HT1080 (cell line): ENCODE data around the gene WASHC4. TPM values are rescaled to one million over a fixed set of nuclear protein-coding genes. Genes with fewer than 3 reads are reported as not detected.

Source experiments
- DNase-seq: peaks from one replicate; pipeline ENCODE4 v3.0.0-alpha.2; 2015; ENCODE audit warnings: low read depth
- total RNA-seq: library from RNA; depleted of rRNA; stranded (reverse); fragments of >200 nt; shearing (Covaris generic); gene quantifications from 2 replicates; pipeline ENCODE4 v1.2.3, GENCODE V29; 2014; rRNA removed

WASHC4 gene
- total RNA-seq, 1 experiment from 2014 or later, result 37.4 TPM

DNA sequence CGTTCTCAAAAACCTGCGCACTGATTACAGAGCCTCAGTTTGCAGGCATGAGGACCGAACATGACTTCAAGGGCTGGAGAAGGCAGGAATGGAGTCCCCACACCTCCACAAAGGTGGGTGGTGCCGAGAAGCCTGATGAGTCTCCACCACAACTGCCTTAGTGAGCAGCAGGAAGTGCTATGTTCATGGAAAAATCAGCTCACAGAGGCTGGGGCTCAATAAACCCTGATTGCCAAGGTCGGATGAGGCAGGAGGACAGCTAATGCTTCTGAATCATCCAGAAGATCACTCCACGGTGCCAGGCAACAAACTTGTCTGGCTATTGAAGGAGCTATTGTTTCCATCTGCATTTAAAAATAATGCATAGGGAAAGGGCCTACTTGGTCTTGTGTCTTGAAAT lies 97.4 kb downstream of the WASHC4 start:
- peak; percentile 87 for DNase-seq

DNA sequence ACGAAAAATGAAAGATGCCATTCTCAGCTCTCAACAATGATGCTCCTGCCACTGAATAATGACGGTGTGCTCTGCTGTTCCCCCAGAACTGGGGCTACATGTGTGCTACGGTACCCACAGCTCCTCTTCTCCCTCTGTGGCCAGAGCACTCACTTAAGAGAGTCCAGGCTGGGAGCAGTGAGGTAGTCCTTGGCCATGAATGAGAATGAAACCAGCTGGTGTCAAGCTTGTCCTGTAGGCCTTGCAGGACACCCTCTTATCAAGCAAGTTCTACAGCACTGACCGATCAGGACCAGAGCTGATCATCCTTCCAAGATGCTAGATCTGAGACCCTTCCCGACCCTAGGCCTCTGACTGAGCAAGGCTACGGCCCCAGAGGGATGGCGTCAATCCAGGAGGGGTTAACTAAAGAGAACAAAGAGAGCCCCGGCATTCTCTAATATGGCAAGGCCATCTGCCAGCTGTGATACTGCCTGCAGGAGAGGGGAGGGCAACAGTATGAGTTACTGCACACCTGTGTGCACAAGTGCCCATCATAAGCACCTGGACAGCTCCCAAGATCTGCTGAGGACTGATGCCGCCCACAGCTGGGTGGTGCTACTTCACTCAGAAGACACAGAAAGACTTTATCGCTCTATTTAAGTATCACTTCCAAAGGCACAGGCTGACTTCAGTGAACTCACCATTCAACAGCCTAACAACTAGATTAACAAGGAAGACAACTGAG lies 98.0 kb downstream of the WASHC4 start:
- DNase-seq, result no peak

DNA sequence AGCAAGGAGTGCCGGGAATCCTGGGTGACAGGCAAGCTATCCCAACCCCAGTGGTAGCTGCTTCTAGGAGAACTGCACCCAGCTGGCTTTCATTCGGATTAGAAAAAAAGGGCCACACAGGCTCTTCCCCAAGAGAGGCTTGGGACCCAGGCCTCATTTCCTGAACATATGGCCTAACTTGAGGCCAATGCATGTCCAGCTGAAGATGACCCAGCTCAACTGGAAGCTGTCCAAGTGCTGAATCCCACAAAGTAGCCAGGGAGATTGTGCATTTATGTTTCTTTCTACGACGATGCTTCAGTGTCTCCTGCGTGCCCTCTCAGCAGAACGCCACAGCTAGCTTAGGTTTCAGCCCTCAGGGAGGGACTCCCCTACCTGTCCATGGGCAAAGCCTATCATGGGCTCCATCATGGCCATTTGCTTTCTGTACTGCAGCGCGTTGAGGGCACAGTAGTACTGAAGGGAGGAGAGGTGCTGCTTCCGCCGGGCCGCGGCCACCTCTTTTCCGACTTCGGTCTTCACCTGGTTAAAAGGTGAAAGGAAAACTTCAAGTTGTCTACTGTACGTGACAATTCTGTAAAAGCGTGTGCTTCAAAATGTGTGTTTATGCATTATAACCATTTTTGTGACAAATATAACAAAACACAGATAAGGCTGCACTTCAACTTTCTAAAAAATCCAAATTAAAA lies 99.3 kb downstream of the WASHC4 start:
- DNase-seq, result no peak

DNA sequence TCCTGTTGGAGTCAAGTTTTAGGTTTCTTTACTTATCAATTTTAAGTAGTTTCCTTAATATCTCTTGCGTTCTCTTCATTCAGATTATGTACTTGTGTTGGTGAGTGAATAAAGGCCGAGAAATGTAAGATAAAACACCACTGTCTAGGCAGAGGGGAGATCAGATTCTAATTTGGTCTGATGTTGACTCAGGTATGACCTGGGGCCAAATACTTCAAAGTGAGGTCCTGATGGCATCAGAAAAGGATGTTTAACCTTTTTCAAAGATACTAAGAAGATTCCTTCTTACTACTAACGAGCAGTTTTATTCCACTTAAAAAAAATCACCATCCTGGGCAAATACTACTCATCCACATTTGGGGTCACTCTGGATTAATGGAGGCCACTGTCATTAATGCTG lies 101.6 kb downstream of the WASHC4 start:
- no peak for DNase-seq

DNA sequence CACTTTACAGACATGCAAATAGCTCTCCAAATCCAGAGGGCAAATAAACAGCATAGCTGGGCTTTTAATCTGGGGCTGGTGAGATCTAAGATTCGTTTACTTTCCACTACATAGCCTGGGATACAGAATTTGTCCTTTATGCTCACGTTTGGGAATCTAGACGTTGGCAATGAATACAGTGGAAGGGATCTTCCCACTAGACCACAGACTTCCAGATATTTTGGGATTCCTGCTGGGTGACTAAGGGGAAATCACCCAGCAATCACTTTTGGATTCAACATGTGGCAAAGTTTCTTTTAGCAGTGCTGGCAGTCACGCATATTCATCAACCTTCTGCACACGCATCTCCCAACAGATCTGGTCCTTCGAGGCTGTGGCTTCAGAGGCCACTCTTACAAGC lies 104.9 kb downstream of the WASHC4 start:
- DNase-seq, result peak; percentile 58

DNA sequence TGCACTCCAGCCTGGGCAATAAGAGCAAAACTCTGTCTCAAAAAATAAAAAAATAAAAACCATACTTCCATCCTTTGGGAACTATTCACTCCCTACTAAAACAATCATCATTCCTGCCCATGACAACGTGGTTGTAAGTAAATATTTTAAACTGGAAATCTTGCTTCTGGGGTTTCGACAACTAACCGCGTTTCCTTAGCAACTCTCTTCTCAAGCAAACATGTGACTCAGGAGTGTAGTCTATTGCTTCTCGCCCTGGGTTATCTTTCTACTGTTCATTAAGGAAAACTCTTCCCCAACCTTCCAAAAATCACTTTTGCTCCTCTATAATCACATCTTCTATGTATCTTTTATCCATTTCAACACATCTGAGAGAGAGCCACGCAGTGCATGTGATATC lies 106.6 kb downstream of the WASHC4 start:
- peak; percentile 13 for DNase-seq

DNA sequence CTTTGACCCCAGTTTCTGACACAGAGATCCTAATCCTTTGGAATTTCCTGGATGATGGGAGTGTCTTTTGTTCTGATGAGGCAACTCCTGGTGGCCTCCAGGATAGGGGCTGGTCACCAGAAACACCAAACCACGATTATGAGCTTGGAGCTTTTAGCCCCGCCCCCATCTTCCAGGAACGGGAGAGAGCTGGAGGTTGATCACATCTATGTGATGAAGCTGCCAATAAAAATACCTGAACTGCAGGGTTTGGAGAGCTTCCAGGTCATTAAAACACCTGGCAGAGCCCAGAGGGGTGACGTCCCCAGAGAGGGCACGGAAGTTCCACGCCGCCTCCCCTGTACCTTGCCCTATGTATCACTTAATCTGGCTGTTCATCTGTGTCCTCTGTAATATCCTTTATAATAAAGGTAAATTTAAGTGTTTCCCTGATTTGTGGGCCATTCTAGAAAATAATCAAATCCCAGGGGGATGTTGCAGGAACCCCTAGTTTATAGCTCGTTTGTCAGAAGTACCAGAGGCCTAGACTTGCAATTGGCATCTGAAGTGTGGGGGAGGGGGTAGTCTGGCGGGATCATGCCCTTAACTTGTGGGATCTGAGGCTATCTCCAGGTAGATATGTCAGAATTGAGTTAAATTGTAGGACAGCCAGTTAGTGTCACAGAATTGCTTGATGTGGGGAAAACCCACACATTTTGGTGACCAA lies 107.3 kb downstream of the WASHC4 start:
- peak; percentile 47 for DNase-seq

DNA sequence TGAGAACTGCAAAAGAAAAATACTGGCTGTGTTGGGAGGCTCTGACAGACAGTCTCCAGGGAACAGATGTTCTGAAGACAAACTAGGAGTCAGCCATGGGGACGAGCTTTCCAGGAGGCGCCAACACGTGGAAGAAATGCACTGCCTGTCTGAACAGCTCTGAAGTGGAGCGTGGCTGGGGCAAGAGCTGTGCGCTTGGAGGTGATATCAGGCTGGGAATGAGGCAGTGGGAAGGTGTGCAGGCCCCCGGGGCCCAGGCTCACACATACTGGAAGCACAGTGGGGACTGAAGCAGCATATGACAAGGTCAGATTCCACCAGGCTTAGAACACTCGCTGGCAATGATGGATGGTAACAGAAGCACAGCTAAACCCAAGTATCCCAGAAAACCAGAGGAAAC lies 110.9 kb downstream of the WASHC4 start:
- no peak for DNase-seq

Other genes starting within 250 kb of the WASHC4 start
- 4.5 and 10.2 TPM in 2 replicates for gene SLC41A2, start 149.4 kb upstream of the WASHC4 start, total RNA-seq
- 14.8 and 25.8 TPM in 2 replicates for gene NOPCHAP1, start 121.4 kb upstream of the WASHC4 start, total RNA-seq
- gene ALDH1L2, start 23.3 kb upstream of the WASHC4 start, total RNA-seq, result 0.23 and 0.34 TPM in 2 replicates
- gene APPL2, start 128.4 kb downstream of the WASHC4 start, total RNA-seq, result 17.5 and 27.0 TPM in 2 replicates
- 128 and 132 TPM in 2 replicates for gene C12orf75, start 223.0 kb downstream of the WASHC4 start, total RNA-seq